HepG2 (cell line): Measurements from ENCODE around the gene METTL26. TPM values are rescaled to one million over a fixed set of nuclear protein-coding genes. Genes with fewer than 3 reads are reported as not detected.

Experiments
- AGO2 ChIP-seq: fragments of 200-400 bp; formaldehyde crosslinking; optimal IDR thresholded peaks from 2 replicates; pipeline ENCODE3; 2017; ENCODE audit warnings: mild to moderate bottlenecking, low read depth, low read length, moderate library complexity
- CERS6 ChIP-seq: sonication (generic); formaldehyde crosslinking; IDR thresholded peaks from 2 replicates; pipeline ENCODE4 v1.5.0; 2020; ENCODE audit warnings: missing genetic modification reagents
- CTCF ChIP-seq: sonication (generic); formaldehyde crosslinking; IDR thresholded peaks from 2 replicates; pipeline ENCODE4 v1.5.0; 2020; ENCODE audit warnings: mild to moderate bottlenecking, missing genetic modification reagents, moderate library complexity
- ESRRA ChIP-seq: sonication (generic); formaldehyde crosslinking; IDR thresholded peaks from 2 replicates; pipeline ENCODE4 v1.5.1; 2020; ENCODE audit warnings: mild to moderate bottlenecking, low read depth, missing genetic modification reagents
- MYC ChIP-seq: sonication (generic); formaldehyde crosslinking; IDR thresholded peaks from 2 replicates; pipeline ENCODE4 v1.9.0; 2021; ENCODE audit warnings: missing genetic modification reagents, borderline replicate concordance
- POGK ChIP-seq: sonication (generic); formaldehyde crosslinking; conservative IDR thresholded peaks from 2 replicates; pipeline ENCODE4 v1.8.0; 2022; ENCODE audit warnings: mild to moderate bottlenecking, moderate library complexity, missing genetic modification reagents
- POLR2AphosphoS5 ChIP-seq: IDR thresholded peaks from 2 replicates; pipeline ENCODE4 v1.6.1; 2012; ENCODE audit warnings: low read depth, low read length
- SMC3 ChIP-seq: IDR thresholded peaks from 2 replicates; pipeline ENCODE4 v1.6.1; 2011; ENCODE audit warnings: low read length, improper control_type of control experiment
- SP5 ChIP-seq: IDR thresholded peaks from 2 replicates; pipeline ENCODE4 v1.6.1; 2016; ENCODE audit warnings: low read depth, borderline replicate concordance
- STAG1 ChIP-seq: sonication (generic); formaldehyde crosslinking; IDR thresholded peaks from 2 replicates; pipeline ENCODE4 v1.4.0; 2020; ENCODE audit warnings: missing genetic modification reagents
- TBX3 ChIP-seq: fragments of 450-650 bp; IDR thresholded peaks from 2 replicates; pipeline ENCODE4 v1.6.1; 2017; ENCODE audit warnings: antibody characterized with exemption, mild to moderate bottlenecking, inconsistent platforms, borderline replicate concordance
- ZBTB33 ChIP-seq: sonication (generic); formaldehyde crosslinking; IDR thresholded peaks from 2 replicates; pipeline ENCODE4 v1.4.0; 2020; ENCODE audit warnings: missing genetic modification reagents
- ZBTB8A ChIP-seq: sonication (generic); formaldehyde crosslinking; IDR thresholded peaks from 2 replicates; pipeline ENCODE4 v1.4.0; 2020; ENCODE audit warnings: mild to moderate bottlenecking, low read depth, missing genetic modification reagents, borderline replicate concordance
- ZFP82 ChIP-seq: sonication (generic); formaldehyde crosslinking; IDR thresholded peaks from 2 replicates; pipeline ENCODE4 v1.5.1; 2020; ENCODE audit warnings: mild to moderate bottlenecking, missing genetic modification reagents, borderline replicate concordance
- ZNF740 ChIP-seq: sonication (generic); formaldehyde crosslinking; IDR thresholded peaks from 2 replicates; pipeline ENCODE4 v1.4.0; 2020; ENCODE audit warnings: missing genetic modification reagents
- ZNF768 ChIP-seq: sonication (generic); formaldehyde crosslinking; IDR thresholded peaks from 2 replicates; pipeline ENCODE4 v1.4.0; 2020; ENCODE audit warnings: missing genetic modification reagents
- polyA plus RNA-seq, 8 experiments: library from polyadenylated mRNA; depleted of rRNA in 3 of 8; stranded (reverse) in 7 of 8; unstranded in 1 of 8; fragments of >200 nt; fragmentation: Illumina TruSeq in 4 of 8; extraction: Trizol in 4 of 8; gene quantifications; 2 replicates each; pipeline versions ENCODE4 v1.2.1 to v1.2.3, GENCODE V29; 2011 to 2016; ENCODE audit warnings: low read depth in 4 of 8, missing spikeins in 1 of 8, mixed read lengths in 1 of 8; ENCODE audit not compliant: insufficient read depth in 1 of 8
- total RNA-seq, 5 experiments: library from RNA; depleted of rRNA; stranded (reverse); fragments of >200 nt; fragmentation: Illumina TruSeq; extraction: Trizol; gene quantifications; 2 replicates each; pipeline ENCODE4 v1.2.3, GENCODE V29; 2016; ENCODE audit warnings: low read depth in 1 of 5

METTL26 gene
- total and polyA plus RNA-seq, 2 of the 13 experiments (the other 11 are each of a cell fraction or from before 2014, with no cell fraction given): 65.5 to 70.1 TPM

GRCh38 chr16:585351-585750 is 50.8 kb downstream of the METTL26 start (continued):
- TF ChIP-seq ESRRA (0 out of 2 replicates have a peak, but pooled peaks have one; percentile 17), CTCF (CRISPR knock-in tag) (peak; percentile 64), SP5 (CRISPR knock-in tag) (peak; percentile 51; the same call in 1 of the 2 replicates), SMC3 (peak; percentile 12; the same call in 1 of the 2 replicates), ZFP82 (no peak), POLR2AphosphoS5 (no peak), AGO2 (peak; percentile 83), TBX3 (peak; percentile 25; the same call in 1 of the 2 replicates), STAG1 (peak; percentile 26), MYC (peak; percentile 36; the same call in 1 of the 2 replicates), ZBTB8A (CRISPR knock-in tag) (no peak), ZNF740 (CRISPR knock-in tag) (peak; percentile 57; the same call in 1 of the 2 replicates), CERS6 (CRISPR knock-in tag) (no peak), ZNF768 (peak; percentile 54; the same call in 1 of the 2 replicates), POGK (CRISPR knock-in tag) (no peak), ZBTB33 (CRISPR knock-in tag) (0 out of 2 replicates have a peak, but pooled peaks have one; percentile 40)
